ENCODE measurements around the gene SELENOW.

The SELENOW gene

GRCh38 chr19:47826800-47827199 is 48.3 kb downstream of the SELENOW start:
- DNase-seq: no peak

- DNase-seq: no peak
Measured at GRCh38 chr19:47832723-47833122, 54.2 kb downstream of the SELENOW start.

Measured in NCI-H1930 (cell line).